ENCODE measurements around the gene COX5A. TPM values are rescaled to one million over a fixed set of nuclear protein-coding genes. Genes with fewer than 3 reads are reported as not detected.

Gene COX5A
- total RNA-seq (2014; rRNA removed; shearing (Covaris generic)): 124 and 129 TPM in 2 replicates

DNA sequence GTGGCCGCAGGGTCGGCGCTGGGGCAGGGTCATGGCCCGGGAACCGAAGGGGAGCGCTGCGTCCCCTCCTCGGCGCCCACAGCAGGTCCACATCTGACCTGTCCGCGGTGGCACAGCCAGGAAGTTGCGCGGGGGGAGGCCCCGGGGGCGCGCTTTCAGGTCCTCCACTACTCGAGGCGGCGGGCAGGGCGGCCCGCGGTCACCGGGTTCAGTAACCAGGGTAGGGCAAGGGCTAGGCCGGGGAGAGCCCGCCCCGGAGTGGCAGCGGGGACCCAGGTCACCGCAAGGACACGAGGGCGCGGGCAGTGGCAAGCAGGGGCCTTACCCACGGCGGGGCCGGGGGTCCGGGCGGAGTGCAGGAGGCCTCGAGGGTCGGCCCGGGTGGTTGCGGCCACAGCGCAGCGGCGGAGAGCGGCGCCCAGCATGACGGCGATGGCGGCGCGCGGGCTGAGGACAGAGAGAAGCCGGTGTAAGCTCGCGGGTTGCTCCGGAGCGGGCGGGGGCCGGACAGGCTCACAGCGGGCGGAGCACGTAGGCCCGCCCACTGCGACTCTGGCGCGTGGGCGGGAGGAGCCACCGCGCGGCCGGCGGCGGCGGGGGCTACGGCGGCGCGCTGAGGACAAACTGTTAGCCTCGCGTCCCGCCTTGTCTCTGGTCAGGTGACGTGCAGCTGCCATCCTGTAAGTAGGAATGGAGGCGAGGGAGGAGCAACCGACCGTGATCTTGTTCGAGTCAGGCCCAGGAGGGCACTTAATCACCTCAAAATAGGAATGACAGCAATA, at the start of gene COX5A:
Gene COX5A (minus strand): TSS at position 484 of the 782 bp plus-strand sequence. CDS start 59 bp downstream, at position 425.
- DNase-seq (ENCODE audit: low spot score): peak; percentile 91

DNA sequence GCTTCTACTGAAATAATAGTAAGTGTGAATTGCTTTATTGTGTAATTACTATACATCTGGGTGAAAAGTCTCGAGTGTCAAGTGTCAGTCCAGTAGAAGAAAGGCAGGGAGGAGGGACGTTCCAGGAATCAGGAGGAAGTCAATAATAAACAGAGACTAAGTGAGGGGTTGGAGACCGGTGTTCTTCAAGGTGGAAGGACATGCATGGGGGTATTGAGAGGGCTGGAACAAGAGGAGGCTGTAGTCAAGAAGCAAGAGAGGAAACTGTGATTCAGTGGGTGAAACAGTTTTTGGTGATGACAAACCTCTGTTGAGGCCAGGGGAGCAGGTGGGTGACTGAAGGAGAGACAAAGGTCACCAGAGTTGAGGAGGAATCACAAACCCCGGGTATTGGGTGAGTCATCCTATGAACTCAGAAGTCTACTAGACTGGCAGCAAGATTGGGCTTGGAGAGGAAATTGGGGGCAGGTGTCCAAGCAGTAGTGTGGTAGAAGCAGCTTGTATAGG, 45.9 kb upstream of the COX5A start:
- DNase-seq (ENCODE audit: low spot score): peak; percentile 68

DNA sequence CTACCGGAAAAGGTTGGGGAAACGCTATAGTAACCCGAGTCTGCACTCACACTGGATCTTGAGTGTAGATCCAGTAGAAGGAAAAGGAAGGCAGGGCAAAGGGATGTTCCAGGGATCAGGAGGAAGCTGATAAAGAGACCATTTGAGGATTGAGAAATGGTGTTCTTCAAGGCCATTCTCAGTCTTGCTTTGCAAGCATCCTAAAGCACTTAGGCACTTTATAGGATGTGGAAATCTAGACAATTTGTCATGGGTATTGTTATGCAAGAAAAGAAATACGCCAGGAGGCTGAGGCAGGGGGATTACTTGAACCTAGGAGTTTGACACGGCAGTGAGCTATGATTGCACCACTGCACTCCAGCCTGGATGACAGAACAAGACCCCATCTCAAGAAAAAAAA, 44.3 kb upstream of the COX5A start:
- DNase-seq (ENCODE audit: low spot score): no peak

DNA sequence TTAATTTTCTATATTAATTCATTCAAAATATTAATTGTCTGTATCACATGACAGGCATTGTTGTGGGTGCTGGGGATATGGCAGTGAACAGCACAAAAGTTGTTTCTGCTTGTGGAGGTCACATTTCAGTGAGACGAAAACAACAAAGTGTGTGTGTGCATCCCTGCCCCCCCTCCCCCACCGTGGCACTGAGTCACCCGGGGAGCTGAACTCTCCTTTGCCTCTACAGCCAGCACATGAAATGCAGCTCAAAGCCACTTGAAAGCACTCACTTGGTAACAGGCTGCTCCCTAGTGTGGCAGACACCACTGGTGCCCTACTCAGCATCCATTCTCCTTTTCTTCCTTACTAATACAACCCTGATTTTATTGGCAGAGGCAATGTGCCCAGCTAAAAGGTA, 40.6 kb upstream of the COX5A start:
- DNase-seq (ENCODE audit: low spot score): peak; percentile 48

DNA sequence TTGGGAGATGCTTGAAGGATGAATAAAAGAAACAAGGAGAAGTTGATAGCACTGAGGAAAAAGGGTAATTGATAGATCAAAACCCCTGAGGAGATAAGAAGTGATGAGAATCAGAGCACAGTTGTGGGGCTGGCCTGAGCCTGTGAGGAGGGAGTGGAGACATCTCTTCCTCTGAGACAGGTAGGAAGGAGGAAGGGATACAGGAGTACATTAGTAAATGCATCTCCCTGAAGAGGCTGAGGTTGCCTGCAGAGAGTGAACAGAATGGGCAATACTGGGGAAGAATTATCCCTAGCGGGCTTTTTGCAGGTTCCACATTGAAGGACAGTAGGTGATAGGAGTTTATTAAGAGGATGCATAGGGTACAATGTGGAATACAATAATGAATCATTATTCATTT, 40.2 kb upstream of the COX5A start:
- DNase-seq (ENCODE audit: low spot score): no peak

DNA sequence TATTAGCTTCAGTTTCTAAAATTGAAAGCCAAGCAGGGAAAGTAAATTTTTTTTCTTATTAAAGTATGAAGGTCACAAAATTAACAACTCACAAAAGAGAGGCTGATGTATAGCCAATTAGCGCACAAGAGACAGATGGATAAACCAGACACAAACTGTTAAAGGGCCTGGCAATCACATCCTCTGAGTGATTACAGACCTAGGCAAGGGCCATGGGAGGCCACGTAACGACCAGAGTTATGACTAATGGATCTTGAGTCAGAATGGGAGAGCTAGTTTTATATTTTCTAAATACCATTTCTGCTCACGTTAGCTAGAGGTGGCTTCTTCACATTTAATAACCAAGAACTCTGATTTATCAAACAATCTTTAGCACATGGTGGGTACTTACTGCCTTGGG, 39.7 kb upstream of the COX5A start:
- DNase-seq (ENCODE audit: low spot score): no peak

DNA sequence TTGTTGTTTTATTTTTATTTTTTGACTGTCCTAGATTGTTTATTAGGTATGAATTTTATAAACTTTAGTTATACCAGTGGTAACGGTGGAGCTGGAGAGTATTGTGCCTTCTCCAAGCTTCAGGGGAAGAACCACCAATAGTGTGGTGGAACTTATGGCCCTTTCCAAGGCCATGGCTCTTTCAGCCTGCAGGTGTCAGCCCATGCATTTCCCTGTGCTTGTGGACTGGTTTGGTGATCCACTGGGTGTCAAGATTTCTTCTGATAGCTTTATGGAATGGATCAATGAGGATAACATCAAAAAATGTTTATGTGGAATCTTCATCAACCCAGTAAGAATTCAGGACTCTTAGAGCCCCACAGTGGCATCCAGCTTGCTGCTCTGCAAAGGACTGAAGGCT, 38.3 kb upstream of the COX5A start:
- no peak for DNase-seq (ENCODE audit: low spot score)

DNA sequence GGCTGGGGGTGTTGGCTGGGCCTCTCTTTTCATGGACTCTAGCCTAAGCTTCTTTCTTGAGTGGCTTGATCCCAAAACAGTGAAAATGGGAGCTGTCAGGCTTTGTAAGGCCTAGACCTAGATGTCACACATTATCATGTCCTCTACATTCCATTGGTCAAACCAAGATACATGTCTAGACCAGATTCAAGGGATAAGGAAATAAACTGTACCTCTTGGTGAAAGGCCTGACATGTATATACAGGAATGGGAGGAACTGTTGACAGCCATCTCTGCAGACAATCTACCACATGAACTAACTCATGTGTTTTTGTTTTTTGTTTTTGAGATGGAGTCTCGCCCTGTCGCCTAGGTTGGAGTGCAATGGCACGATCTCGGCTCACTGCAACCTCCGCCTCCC, 29.8 kb upstream of the COX5A start:
- no peak for DNase-seq (ENCODE audit: low spot score)

DNA sequence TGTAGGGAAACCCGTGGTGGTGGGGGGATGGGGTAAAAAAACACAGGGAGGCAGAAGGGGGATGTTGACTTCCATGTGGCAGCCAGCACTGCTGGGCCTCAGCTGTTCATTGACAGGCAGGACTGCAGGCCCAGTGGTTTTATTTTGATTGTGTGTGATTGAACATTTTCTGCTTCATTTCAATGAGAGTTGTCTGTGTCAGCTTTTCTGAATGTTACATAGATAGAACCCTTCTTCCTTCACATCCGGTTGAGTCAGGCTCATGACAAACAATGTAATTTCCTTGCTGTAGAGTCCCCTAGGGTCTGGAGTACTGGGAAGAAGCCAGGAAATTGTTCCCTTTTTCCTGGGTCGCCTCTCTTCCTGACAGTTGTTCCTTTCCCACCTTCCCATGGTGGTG, 26.9 kb upstream of the COX5A start:
- DNase-seq (ENCODE audit: low spot score): peak; percentile 54

DNA sequence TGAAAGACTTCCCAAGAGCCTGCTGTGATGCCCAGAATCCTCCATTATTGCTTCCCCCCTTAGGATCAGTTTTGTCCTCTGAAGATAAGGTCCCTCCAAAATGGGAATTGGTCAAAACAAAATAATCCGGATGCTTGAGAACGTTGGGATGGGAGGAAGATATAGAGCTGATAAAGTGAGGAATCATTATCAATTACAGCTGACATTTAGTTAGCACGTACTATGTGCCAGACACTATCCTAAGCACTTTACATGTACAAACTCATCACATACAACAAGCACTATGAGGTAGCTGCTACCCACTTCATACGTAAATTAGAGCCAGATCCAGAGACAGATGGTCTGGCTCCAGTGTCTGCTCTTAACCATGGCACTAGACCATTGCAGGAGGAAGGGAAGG, 25.3 kb upstream of the COX5A start:
- DNase-seq (ENCODE audit: low spot score): no peak

DNA sequence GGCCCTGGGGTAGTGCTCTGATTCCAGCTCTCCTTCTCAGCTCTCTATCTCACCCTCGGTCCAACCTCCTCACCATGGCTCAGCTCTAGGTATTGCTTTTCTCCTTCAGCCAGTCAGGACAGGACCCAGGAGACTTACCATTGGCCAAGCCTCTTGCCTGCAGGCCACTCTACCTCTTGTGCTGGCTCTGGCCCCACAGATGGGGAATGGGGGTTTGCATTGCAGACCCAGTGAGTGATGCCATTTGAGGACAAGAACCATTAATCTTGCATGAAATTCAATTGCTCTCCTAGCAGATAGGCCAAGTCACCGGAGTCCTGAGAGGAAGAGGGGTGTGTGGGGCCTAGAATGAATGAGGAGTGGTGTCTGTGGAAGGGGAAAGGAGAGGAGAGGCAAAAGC, 24.8 kb upstream of the COX5A start:
- no peak for DNase-seq (ENCODE audit: low spot score)

DNA sequence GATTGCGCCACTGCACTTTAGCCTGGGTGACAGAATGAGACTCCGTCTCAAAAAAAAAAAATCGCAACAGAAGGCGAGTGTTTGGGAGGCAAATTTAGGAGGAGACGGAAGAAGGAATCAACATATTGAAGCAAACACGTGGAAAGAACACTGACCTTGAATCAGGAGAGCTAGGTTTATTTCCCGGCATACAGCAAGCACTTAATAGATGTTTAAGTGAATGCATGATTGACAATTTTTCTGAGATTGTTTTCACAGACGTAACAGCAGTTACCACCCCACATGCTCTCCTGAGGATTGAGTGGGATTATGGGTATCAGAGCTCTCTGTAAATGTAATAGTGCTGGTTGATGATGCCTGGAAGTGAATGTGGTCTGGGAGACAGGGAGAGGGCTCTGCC, 24.3 kb upstream of the COX5A start:
- DNase-seq (ENCODE audit: low spot score): no peak

DNA sequence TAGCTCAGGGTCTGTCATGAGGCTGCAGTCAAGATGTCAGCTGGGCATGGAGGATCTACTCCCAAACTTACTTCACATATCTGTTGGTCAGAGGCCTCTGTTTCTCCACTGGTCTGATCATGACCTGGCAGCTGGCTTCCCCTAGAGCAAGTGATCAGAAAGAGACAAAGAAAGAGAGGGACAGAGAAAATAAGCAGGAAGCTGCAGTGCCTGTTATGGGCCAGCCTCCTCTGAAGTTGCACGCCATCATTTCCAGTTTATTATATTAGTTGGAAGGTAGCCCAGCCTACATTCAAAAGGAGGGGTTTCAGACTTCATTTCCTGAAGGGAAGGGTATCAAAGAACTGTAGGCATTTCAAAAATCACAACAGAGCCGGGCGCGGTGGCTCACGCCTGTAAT, 23.7 kb upstream of the COX5A start:
- DNase-seq (ENCODE audit: low spot score): no peak

DNA sequence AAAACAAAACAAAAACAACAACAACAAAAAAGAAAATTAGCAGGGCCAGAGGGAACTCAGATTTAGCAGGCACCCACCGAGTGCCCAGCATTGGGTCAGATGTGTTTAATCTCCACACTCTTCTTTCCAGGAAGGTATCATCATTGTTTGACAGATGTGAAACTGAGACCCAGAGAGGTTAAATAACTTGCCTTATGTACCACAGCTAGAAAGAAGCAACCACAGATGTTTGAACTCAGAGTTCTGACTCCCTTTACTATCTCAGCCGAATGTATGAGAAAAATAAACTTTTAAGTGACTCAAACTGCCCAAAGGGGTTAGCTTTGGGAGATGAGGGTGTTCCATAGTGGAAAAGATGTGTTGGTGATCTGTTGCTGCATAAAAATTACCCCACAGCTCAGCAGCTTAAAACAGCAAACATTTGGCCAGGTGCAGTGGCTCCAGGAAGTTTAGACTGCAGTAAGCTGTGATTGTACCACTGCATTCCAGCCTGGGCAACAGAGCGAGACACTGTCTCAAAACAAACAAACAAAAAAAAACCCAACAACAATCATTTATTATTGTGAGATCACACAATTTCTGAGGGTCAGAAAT, 23.2 kb upstream of the COX5A start:
- DNase-seq (ENCODE audit: low spot score): no peak

DNA sequence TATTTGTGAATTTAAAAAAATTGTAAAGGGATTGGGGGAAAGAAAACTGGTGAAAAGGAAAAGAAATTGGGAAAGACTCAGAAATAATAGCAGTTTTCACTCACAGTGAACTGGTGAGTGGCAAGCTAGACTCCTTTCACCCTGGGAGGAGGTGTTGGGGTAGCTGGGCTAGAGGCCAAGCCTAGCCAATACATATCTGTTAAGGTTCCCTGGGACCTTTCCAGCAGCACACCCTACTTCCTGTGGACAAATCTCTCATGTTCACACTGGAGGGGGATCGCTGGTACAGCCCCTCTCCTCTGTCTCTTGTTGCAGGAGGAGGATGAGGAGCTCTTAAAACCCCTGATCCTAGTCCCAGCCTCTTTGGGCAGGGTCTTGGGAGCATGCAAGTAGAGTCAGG, 22.4 kb upstream of the COX5A start:
- no peak for DNase-seq (ENCODE audit: low spot score)

DNA sequence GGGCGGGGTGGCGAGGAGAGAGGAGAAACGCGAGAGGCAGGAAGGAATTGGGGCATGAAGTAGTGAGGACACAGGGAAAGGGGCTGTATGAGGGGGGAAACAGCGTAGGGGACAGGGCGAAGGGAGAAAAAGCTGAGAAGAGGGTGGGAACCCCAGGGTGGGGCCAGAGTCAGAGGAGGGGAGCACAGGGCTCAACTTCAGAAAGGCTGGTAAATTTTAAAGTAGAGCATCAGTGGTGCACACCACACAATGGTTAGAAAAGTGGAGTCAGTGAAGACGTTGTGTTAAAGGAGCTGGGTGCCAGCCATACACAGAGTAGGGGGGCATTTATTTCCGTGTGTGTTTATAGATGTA, 21.7 kb upstream of the COX5A start:
- DNase-seq (ENCODE audit: low spot score): no peak

DNA sequence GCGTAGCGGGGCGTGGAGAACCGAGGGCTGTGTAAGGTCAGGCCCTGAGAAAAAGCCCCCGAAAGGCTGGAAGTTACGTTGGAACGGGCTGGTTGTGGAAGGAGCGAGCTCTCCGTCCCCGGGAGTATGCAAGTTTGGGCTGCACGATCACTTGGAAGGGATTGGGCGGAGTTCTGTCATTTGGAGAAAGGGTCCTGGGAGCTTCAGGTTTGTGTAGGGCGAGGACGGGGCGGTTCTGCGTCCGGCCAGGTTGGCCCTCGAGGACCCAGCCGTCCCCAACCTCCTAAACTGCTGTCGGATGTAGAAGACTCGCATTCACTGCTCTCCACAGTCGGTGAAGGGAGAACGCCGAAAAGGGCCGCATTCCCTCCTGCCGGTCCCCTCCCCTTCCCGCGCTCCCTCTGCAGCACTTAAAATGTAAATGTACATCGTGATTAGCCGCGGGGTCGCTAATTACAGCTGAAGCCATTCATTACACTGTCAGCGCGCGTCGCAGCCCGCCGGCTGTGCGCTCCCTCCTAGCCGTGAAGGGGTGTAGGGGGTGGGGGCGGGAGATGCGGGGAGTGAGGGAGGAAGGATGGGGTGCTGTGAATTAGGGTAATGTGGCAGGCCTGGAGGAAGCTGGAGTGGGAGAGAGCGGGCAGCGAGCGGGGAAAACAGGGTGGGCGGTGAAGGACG, 21.2 kb upstream of the COX5A start:
- DNase-seq (ENCODE audit: low spot score): no peak

DNA sequence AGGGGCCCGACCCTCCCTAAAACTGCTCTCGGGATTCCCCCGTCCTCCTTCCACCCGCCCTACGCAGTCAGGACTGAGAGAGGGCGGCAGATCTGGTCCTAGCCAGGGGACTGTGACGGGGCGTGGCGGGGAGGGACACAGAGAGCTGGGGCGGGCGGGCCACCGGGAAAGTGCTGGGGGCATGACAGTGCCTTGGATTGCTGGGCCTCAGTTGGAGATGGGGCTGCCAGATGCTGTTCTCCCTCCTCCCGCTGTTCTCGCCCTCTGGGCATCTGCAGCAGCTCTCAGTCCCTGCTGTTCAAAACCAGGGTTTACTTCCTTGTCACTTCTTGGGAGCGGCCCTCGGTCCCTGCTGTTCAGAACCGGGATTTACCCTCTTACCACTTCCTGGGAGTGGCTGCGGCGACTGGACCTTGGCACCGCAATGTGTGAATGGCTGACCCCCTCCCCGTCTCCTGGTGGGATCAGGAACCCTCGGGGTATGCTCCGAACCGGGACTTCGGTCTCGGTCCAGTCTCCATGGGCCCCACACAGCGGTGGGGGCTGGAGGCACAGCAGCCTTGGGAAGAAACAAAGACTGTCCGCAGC, 20.5 kb upstream of the COX5A start:
- no peak for DNase-seq (ENCODE audit: low spot score)

DNA sequence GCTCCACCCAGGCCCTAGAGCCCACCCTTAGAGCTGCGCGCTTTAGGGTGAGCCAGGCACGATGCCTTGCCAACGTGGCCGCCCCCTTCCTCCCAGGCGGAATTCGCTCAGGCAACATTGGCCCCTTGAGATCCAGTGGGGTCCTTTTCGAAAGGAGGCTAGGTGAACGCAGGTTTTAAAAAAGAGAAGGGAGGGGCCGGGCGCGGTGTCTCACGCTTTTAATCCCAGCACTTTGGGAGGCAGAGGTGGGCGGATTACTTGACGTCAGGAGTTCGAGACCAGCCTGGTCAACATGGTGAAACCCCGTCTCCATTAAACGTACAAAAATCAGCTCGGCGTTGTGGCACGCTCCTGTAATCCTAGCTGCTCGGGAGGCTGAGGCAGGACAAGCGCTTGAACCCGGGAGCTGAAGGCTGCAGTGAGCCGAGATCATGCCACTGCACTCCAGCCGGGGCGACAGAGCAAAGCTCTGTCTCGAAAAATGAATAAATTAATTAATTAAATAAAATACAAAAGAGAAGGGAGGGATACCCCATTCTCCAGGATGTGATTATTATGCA, 19.7 kb upstream of the COX5A start:
- DNase-seq (ENCODE audit: low spot score): no peak

DNA sequence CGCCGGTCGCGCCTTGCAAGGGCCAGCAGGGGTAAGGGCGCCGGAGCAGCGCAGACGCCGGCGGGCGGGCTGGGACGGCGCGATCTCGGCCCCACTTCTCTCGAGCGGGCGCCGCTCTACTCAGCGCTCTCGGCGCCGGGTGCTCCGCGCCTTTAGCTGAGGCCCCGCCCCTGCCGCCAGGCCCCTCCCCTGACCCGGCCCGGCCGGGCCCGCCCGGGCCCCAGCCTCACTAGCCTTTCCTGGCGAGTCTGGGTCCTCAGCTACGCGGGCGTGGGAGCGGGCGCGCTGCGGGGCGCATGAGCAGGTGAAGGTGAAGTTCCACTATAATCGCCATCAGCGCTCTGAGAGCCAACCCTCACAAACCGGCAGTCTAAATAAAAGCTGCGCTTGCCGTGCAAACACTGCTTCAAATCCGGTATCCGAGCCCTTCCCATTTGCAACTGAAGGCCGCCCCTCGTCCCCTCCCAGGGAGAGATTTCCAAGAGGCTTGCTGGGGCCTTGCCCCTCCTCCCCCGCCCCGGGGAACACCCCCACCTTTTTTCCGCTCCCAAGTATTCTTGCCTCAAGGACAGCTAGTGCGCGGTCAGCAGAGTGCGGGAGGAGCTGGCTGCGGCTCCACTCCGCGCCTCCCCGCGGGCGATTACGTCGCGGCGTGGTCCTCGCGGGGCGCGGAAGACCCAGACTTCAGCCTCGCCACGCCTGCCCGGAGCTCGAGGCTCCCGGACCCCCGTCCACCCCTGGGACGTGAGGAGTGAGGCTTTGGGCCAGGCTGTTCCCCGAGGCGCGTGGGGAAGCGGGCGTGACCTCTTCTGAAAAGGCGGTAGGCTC, 19.0 kb upstream of the COX5A start, which contains the start of gene RPP25:
Gene RPP25 (minus strand): TSS at position 125 of the 828 bp plus-strand sequence. CDS start 189 bp downstream, outside the sequence.
- DNase-seq (ENCODE audit: low spot score): peak; percentile 35
